Hepatocyte (in vitro differentiated cells): ENCODE data around the gene SPSB2. TPM values are rescaled to one million over a fixed set of nuclear protein-coding genes. Genes with fewer than 3 reads are reported as not detected.

Source experiments
- DNase-seq: peaks from one replicate; pipeline ENCODE4 v3.0.0-alpha.2; 2016; ENCODE audit warnings: low spot score
- H2AFZ ChIP-seq: fragments of 200-600 bp; sonication (generic); 2 replicates; pipeline ENCODE4 v1.6.0; 2016; ENCODE audit warnings: antibody characterized with exemption, mild to moderate bottlenecking
- H3K27ac ChIP-seq: fragments of 200-600 bp; sonication (generic); 2 replicates; pipeline ENCODE4 v1.5.1; 2016; ENCODE audit warnings: mild to moderate bottlenecking
- H3K27me3 ChIP-seq: fragments of 200-600 bp; sonication (generic); 2 replicates; pipeline ENCODE4 v1.6.1; 2016
- H3K36me3 ChIP-seq: fragments of 200-600 bp; sonication (generic); replicated peaks from 2 replicates; pipeline ENCODE4 v1.5.1; 2016; ENCODE audit warnings: low read depth; ENCODE audit not compliant: insufficient read depth
- H3K4me1 ChIP-seq: fragments of 200-600 bp; sonication (generic); 2 replicates; pipeline ENCODE4 v1.5.1; 2016; ENCODE audit warnings: mild to moderate bottlenecking, moderate library complexity; ENCODE audit not compliant: insufficient read depth
- H3K4me2 ChIP-seq: fragments of 200-600 bp; sonication (generic); 2 replicates; pipeline ENCODE4 v1.6.0; 2016
- H3K4me3 ChIP-seq: fragments of 200-600 bp; sonication (generic); 2 replicates; pipeline ENCODE4 v1.5.1; 2016; ENCODE audit warnings: mild to moderate bottlenecking
- H3K79me2 ChIP-seq: fragments of 200-600 bp; sonication (generic); 2 replicates; pipeline ENCODE4 v1.6.0; 2017; ENCODE audit warnings: mild to moderate bottlenecking
- H3K9me2 ChIP-seq: fragments of 200-600 bp; sonication (generic); replicated peaks from 2 replicates; pipeline ENCODE4 v1.6.0; 2017; ENCODE audit warnings: mild to moderate bottlenecking; ENCODE audit not compliant: insufficient read depth
- H3K9me3 ChIP-seq: fragments of 200-600 bp; sonication (generic); 2 replicates; pipeline ENCODE4 v1.5.1; 2016; ENCODE audit warnings: low read depth, mild to moderate bottlenecking
- H4K20me1 ChIP-seq: fragments of 200-600 bp; sonication (generic); 2 replicates; pipeline ENCODE4 v1.6.0; 2016; ENCODE audit warnings: mild to moderate bottlenecking; ENCODE audit not compliant: insufficient read depth, poor library complexity, severe bottlenecking
- CTCF ChIP-seq: fragments of 200-600 bp; sonication (generic); IDR thresholded peaks from 2 replicates; pipeline ENCODE4 v1.5.1; 2016; ENCODE audit warnings: antibody characterized with exemption, mild to moderate bottlenecking; ENCODE audit not compliant: poor library complexity
- EZH2 ChIP-seq: fragments of 200-600 bp; sonication (generic); IDR thresholded peaks from 2 replicates; pipeline ENCODE4 v1.6.1; 2016; ENCODE audit warnings: antibody characterized with exemption, mild to moderate bottlenecking, borderline replicate concordance
- EZH2phosphoT487 ChIP-seq: fragments of 200-600 bp; sonication (generic); IDR thresholded peaks from one replicate; pipeline ENCODE4 v1.6.1; 2018; ENCODE audit warnings: antibody characterized with exemption, mild to moderate bottlenecking, low read depth, moderate library complexity; ENCODE audit not compliant: unreplicated experiment, severe bottlenecking
- WGBS: methylation state at CpG from one replicate; pipeline ENCODE4 v1.1.6; 2016; ENCODE audit warnings: low lambda C conversion rate; ENCODE audit errors: missing lambda C conversion rate; 5-methylcytosine and 5-hydroxymethylcytosine counted together
- polyA plus RNA-seq: library from polyadenylated mRNA; unstranded; fragments of >200 nt; fragmentation: Nextera tagmentation; extraction: Ambion mirVana; gene quantifications from 2 replicates; pipeline ENCODE4 v1.2.1, GENCODE V29; 2016
- total RNA-seq: library from RNA; depleted of rRNA; stranded (reverse); fragments of >200 nt; gene quantifications from 2 replicates; pipeline ENCODE4 v1.2.3, GENCODE V29; 2014

SPSB2 gene
- total and polyA plus RNA-seq, 2 experiments from 2014 or later = 11.0 to 14.1 TPM

DNA sequence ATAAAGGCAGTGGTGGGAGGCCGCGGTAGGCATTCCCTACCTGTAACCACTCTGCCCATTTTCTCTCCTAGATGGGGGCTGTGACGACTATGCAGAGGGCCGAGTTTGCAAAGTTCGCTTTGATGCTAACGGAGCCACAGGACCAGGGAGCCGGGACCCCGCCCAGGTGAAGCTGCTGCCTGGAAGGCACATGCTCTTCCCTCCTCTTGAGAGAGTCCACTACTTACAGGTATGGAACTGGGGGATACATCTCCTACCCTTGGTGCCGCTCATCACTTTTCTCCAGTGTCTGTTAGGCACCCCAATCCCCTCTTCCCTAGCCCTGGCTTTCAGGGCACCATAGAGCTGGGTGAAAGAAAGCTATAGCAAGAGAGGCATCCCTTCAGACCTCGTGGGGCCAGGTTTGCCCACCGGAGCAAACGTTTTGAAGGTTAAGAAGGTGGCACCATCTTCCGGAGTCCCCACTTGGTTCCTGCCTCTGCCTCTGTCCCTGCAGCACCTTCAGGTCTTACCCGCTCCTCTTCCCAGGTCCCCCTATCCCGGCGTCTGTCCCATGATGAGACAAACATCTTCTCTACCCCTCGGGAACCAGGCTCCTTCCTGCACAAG is 46.9 kb downstream of the SPSB2 start:
- 88% methylated on average over 17 of the region's 17 CpGs for WGBS
- no peak overlapping the region for H2AFZ ChIP-seq
- no peak overlapping the region for H3K4me3 ChIP-seq
- DNase-seq = no peak
- H3K36me3 ChIP-seq = no peaks in the 10 kb centered on the region
- H3K4me2 ChIP-seq = no peak overlapping the region
- peaks cover 6% of the 10 kb centered on the region for H3K79me2 ChIP-seq
- H3K9me3 ChIP-seq = no peaks in the 10 kb centered on the region
- H4K20me1 ChIP-seq = no peaks in the 10 kb centered on the region
- peaks cover 5% of the 10 kb centered on the region for H3K27me3 ChIP-seq
- H3K27ac ChIP-seq = no peak overlapping the region
- TF ChIP-seq EZH2 (no peak), EZH2phosphoT487 (no peak), CTCF (no peak)
- H3K4me1 ChIP-seq = peaks cover 4% of the 10 kb centered on the region
- no peaks in the 10 kb centered on the region for H3K9me2 ChIP-seq

DNA sequence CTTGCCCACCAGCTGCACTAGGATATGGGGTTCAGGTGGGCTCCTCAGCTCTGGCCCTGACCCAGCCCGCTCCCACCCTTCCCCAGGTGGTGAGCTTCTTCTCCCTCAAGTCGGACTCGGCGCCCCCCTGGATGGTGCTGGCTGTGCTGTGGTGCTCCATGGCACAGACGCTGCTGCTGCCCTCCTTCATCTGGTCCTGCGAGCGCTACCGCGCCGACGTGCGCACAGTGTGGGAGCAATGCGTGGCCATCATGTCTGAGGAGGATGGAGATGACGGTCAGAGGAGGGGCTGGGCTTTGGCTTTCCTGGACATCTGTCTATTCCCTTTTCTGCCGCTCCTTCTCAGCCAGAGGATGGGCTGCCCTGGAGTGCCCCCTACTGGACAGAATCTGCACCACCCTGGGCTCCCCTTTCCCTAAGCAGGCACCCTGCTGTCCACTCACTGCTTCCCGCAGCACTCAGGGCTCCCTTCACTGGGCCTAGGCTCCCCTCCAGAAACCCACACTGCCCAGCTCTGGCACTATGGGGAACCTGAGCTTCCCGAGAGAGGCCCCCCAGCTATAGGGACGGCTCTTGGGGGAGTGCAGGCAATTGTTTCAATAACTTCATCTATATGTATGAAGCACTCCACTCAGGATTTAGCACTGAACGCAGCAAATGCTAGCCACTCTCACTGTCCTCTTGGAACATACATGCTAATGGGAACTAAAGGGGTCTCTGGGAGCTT is 47.5 kb downstream of the SPSB2 start:
- no peak overlapping the region for H3K4me3 ChIP-seq
- H2AFZ ChIP-seq = no peak overlapping the region
- TF ChIP-seq CTCF (peak; percentile 88), EZH2phosphoT487 (no peak)

GRCh38 chr12:6824901-6825381 is 48.2 kb downstream of the SPSB2 start:
- H3K4me2 ChIP-seq = peak overlapping the region; percentile 75
- H2AFZ ChIP-seq = no peak overlapping the region
- peaks cover 5% of the 10 kb centered on the region for H3K27me3 ChIP-seq
- H3K27ac ChIP-seq = no peak overlapping the region
- peaks cover 6% of the 10 kb centered on the region for H3K79me2 ChIP-seq
- no peak overlapping the region for H3K4me3 ChIP-seq
- H4K20me1 ChIP-seq = no peaks in the 10 kb centered on the region
- 36% methylated on average over 12 of the region's 12 CpGs for WGBS
- no peaks in the 10 kb centered on the region for H3K36me3 ChIP-seq
- H3K9me2 ChIP-seq = no peaks in the 10 kb centered on the region
- no peak for DNase-seq
- H3K9me3 ChIP-seq = no peaks in the 10 kb centered on the region
- H3K4me1 ChIP-seq = peaks cover 14% of the 10 kb centered on the region
- no peak for TF ChIP-seq EZH2phosphoT487
- no peak for TF ChIP-seq EZH2
- no peak for TF ChIP-seq CTCF

More for the DNA sequence above, 47.5 kb downstream of the SPSB2 start:
- peaks cover 6% of the 10 kb centered on the region for H3K79me2 ChIP-seq
- no peaks in the 10 kb centered on the region for H3K9me2 ChIP-seq
- peak; percentile 92 for DNase-seq
- peaks cover 5% of the 10 kb centered on the region for H3K27me3 ChIP-seq
- peak overlapping the region; percentile 75 for H3K4me2 ChIP-seq
- no peaks in the 10 kb centered on the region for H3K36me3 ChIP-seq
- H3K4me1 ChIP-seq = peaks cover 11% of the 10 kb centered on the region
- 13% methylated on average over 19 of the region's 19 CpGs for WGBS
- no peaks in the 10 kb centered on the region for H3K9me3 ChIP-seq
- no peak overlapping the region for H3K27ac ChIP-seq
- no peaks in the 10 kb centered on the region for H4K20me1 ChIP-seq
